Measurements from ENCODE around the gene EDEM3. TPM values are rescaled to one million over a fixed set of nuclear protein-coding genes. Genes with fewer than 3 reads are reported as not detected.

Gene EDEM3
- total and polyA plus RNA-seq, 4 donors = 11.7 to 53.8 (median 23.7) TPM

DNA sequence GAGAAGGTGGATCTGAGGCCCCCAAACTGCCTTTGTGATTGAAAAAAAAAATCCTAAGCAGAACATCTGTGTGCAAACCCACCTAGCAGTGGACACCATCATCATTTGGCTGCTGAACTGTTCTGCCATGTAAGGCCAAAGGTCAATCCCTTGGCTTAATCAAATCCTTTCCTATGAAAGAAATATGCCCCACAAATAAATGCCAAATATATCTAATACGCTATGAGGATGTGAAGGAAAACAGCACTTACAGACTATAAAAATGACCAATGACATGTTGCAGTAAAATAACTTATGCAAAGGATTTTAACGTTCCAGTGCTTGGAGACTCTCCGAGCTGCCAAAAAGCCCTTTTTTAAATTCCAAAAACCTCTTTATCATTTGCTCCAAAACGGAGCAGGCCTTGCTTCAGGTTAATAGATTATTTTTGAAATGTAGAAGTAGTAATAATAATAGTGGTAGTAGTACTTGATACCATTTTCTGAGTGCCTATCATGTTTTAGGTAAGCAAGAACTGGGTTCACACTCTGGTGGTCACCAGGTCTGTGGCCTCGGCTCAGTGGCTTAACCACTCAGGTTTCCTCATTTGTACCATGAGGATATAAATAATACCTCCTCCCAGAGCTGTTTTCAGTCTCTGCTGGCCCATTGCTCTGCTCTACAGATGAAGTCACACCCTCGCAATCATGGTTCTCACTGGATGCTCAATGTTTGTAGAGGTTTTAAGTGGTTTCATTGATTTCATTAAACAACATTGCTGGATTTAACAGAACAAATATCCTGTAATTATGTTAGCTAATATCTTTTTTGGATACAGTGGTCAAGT is 47.9 kb upstream of the EDEM3 start:
- H3K4me1 ChIP-seq (ENCODE audit: control insufficient read depth in 4 of 4, insufficient read depth in 4 of 4, low read length in 3 of 4) = peaks cover 6 to 15% (median 11%) of the 10 kb centered on the region in 4 donors
- H3K36me3 ChIP-seq (ENCODE audit: control insufficient read depth in 4 of 4, insufficient read depth in 3 of 4, low read depth in 1 of 4, low read length in 3 of 4) = no peaks in the 10 kb centered on the region
- no peaks in the 10 kb centered on the region for H3K9me3 ChIP-seq (ENCODE audit: control insufficient read depth in 4 of 4, low read length in 3 of 4)
- TF ChIP-seq FOXA2 (IDR thresholded peaks at IDR 0.05) = no peak
- TF ChIP-seq, protein P1, sequence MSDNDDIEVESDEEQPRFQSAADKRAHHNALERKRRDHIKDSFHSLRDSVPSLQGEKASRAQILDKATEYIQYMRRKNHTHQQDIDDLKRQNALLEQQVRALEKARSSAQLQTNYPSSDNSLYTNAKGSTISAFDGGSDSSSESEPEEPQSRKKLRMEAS (IDR thresholded peaks at IDR 0.05) = peak; percentile 32
- H3K27ac ChIP-seq (ENCODE audit: low read depth in 1 of 2, low read length in 2 of 2) = peak overlapping the region; percentile 13 to 42
- H3K4me3 ChIP-seq (ENCODE audit: low read depth in 1 of 3, low read length in 3 of 3) = no peak overlapping the region
- no peaks in the 10 kb centered on the region for H3K27me3 ChIP-seq (ENCODE audit: control insufficient read depth in 4 of 4, insufficient read depth in 4 of 4, low read length in 3 of 4)
- WGBS = 82% methylated on average over 6 of the region's 6 CpGs
- no peak for DNase-seq (ENCODE audit: low spot score)
- no peak overlapping the region for H3K9ac ChIP-seq (ENCODE audit: low read depth in 1 of 2, low read length in 2 of 2)

DNA sequence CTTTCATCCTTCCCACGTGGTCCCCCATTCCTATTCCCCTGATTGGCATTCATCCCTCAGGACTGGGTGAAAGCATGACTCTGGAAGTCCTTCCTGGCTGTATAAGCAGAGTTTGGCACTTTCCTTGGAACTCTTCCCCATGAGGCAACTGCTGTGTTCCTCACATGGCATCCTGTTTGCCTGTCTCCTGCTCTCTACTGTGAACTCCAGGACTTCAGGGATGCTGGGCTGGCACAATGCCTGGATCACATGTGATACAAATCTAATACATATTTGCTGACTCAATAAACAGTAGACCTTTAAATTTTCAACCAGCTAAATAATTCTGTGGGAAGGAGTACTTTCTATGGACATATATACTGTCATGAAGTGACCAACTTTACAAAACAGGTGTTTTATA is 46.8 kb upstream of the EDEM3 start:
- WGBS = 85% methylated on average over 1 of the region's 1 CpG
- Histone ChIP-seq H3K4me3 (ENCODE audit: low read depth in 1 of 3, low read length in 3 of 3) (no peak overlapping the region), H3K4me1 (ENCODE audit: control insufficient read depth in 4 of 4, insufficient read depth in 4 of 4, low read length in 3 of 4) (peaks cover 6 to 15% (median 10%) of the 10 kb centered on the region in 4 donors), H3K27me3 (ENCODE audit: control insufficient read depth in 4 of 4, insufficient read depth in 4 of 4, low read length in 3 of 4) (no peaks in the 10 kb centered on the region), H3K27ac (ENCODE audit: low read depth in 1 of 2, low read length in 2 of 2) (no peak overlapping the region), H3K9me3 (ENCODE audit: control insufficient read depth in 4 of 4, low read length in 3 of 4) (no peaks in the 10 kb centered on the region), H3K9ac (ENCODE audit: low read depth in 1 of 2, low read length in 2 of 2) (no peak overlapping the region), H3K36me3 (ENCODE audit: control insufficient read depth in 4 of 4, insufficient read depth in 3 of 4, low read depth in 1 of 4, low read length in 3 of 4) (no peaks in the 10 kb centered on the region)
- no peak for DNase-seq (ENCODE audit: low spot score)
- peak; percentile 30 for TF ChIP-seq ATF3 (IDR thresholded peaks at IDR 0.05)
- TF ChIP-seq NR2F2 (IDR thresholded peaks at IDR 0.05) = no peak
- TF ChIP-seq HNF4A (conservative IDR thresholded peaks at IDR 0.05) = peak; percentile 6 to 19
- peak in 1 of 2 donors; percentile 12 for TF ChIP-seq RAD21 (IDR thresholded peaks at IDR 0.05)

- Histone ChIP-seq H3K27me3 (ENCODE audit: control insufficient read depth in 4 of 4, insufficient read depth in 4 of 4, low read length in 3 of 4) (no peaks in the 10 kb centered on the region), H3K4me3 (ENCODE audit: low read depth in 1 of 3, low read length in 3 of 3) (no peak overlapping the region), H3K36me3 (ENCODE audit: control insufficient read depth in 4 of 4, insufficient read depth in 3 of 4, low read depth in 1 of 4, low read length in 3 of 4) (no peaks in the 10 kb centered on the region), H3K9me3 (ENCODE audit: control insufficient read depth in 4 of 4, low read length in 3 of 4) (no peaks in the 10 kb centered on the region), H3K4me1 (ENCODE audit: control insufficient read depth in 4 of 4, insufficient read depth in 4 of 4, low read length in 3 of 4) (peaks cover 1 to 15% (median 5%) of the 10 kb centered on the region in 4 donors), H3K9ac (ENCODE audit: low read depth in 1 of 2, low read length in 2 of 2) (no peak overlapping the region), H3K27ac (ENCODE audit: low read depth in 1 of 2, low read length in 2 of 2) (no peak overlapping the region)
- WGBS = 99% methylated on average over 3 of the region's 3 CpGs
- no peak for TF ChIP-seq FOXA1 (IDR thresholded peaks at IDR 0.05)
- TF ChIP-seq RAD21 (IDR thresholded peaks at IDR 0.05) = no peak
- no peak for TF ChIP-seq HNF4A (conservative IDR thresholded peaks at IDR 0.05)
- no peak for DNase-seq (ENCODE audit: low spot score)
Measured at GRCh38 chr1:184800876-184801275, 46.2 kb upstream of the EDEM3 start.

DNA sequence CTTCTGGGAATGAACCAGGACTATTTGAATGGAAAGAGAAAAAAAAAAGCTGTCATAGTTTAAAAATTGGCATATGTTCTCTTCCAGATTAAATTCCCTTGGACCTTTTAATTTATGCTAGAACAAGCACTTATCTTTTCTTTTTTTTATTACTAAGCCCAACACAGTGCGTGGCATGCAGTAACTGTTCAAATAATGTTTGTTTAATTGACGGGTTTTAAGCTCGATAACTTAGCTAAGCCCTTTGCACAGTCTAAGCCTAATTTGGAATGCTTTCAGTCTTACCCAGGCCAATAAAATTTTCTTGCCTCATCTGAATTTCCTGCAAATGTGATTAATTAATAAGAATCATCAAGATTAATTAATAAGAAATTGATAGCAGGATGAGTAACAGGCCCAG is 39.3 kb upstream of the EDEM3 start:
- H3K27me3 ChIP-seq (ENCODE audit: control insufficient read depth in 4 of 4, insufficient read depth in 4 of 4, low read length in 3 of 4) = no peaks in the 10 kb centered on the region
- peaks cover 7 to 39% (median 29%) of the 10 kb centered on the region in 4 donors for H3K4me1 ChIP-seq (ENCODE audit: control insufficient read depth in 4 of 4, insufficient read depth in 4 of 4, low read length in 3 of 4)
- H3K27ac ChIP-seq (ENCODE audit: low read depth in 1 of 2, low read length in 2 of 2) = peak overlapping the region in 1 of 2 donors; percentile 55
- H3K4me3 ChIP-seq (ENCODE audit: low read depth in 1 of 3, low read length in 3 of 3) = no peak overlapping the region
- no peaks in the 10 kb centered on the region for H3K9me3 ChIP-seq (ENCODE audit: control insufficient read depth in 4 of 4, low read length in 3 of 4)
- DNase-seq (ENCODE audit: low spot score) = no peak
- no peak for TF ChIP-seq GABPA (IDR thresholded peaks at IDR 0.05 in 1 of 2, conservative IDR thresholded peaks at IDR 0.05 in 1 of 2)
- no peak for TF ChIP-seq FOXA1 (IDR thresholded peaks at IDR 0.05)
- no peak for TF ChIP-seq ZBTB33 (IDR thresholded peaks at IDR 0.05)
- TF ChIP-seq EGR1 (IDR thresholded peaks at IDR 0.05; ENCODE audit: low read depth in 2 of 2) = no peak
- TF ChIP-seq, protein P1 (IDR thresholded peaks at IDR 0.05) = no peak
- TF ChIP-seq JUND (IDR thresholded peaks at IDR 0.05) = no peak
- TF ChIP-seq FOXA2 (IDR thresholded peaks at IDR 0.05) = no peak
- no peak for TF ChIP-seq RAD21 (IDR thresholded peaks at IDR 0.05)
- TF ChIP-seq RXRA (IDR thresholded peaks at IDR 0.05) = peak in 1 of 2 donors; percentile 31
- TF ChIP-seq, protein P2, sequence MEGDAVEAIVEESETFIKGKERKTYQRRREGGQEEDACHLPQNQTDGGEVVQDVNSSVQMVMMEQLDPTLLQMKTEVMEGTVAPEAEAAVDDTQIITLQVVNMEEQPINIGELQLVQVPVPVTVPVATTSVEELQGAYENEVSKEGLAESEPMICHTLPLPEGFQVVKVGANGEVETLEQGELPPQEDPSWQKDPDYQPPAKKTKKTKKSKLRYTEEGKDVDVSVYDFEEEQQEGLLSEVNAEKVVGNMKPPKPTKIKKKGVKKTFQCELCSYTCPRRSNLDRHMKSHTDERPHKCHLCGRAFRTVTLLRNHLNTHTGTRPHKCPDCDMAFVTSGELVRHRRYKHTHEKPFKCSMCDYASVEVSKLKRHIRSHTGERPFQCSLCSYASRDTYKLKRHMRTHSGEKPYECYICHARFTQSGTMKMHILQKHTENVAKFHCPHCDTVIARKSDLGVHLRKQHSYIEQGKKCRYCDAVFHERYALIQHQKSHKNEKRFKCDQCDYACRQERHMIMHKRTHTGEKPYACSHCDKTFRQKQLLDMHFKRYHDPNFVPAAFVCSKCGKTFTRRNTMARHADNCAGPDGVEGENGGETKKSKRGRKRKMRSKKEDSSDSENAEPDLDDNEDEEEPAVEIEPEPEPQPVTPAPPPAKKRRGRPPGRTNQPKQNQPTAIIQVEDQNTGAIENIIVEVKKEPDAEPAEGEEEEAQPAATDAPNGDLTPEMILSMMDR (IDR thresholded peaks at IDR 0.05; ENCODE audit: low read depth, low read length, missing input control) = no peak
- TF ChIP-seq TAF1 (conservative IDR thresholded peaks at IDR 0.05) = no peak
- TF ChIP-seq HNF4A (conservative IDR thresholded peaks at IDR 0.05) = peak; percentile 21 to 55
- 36% methylated on average over 3 of the region's 3 CpGs for WGBS
- no peak overlapping the region for H3K9ac ChIP-seq (ENCODE audit: low read depth in 1 of 2, low read length in 2 of 2)
- no peaks in the 10 kb centered on the region for H3K36me3 ChIP-seq (ENCODE audit: control insufficient read depth in 4 of 4, insufficient read depth in 3 of 4, low read depth in 1 of 4, low read length in 3 of 4)

Data from liver (tissue), 9 donors.